K562 (cell line): ENCODE data around the gene PLEKHH3. TPM values are rescaled to one million over a fixed set of nuclear protein-coding genes. Genes with fewer than 3 reads are reported as not detected.

Experiments used
- ATAC-seq: fragments of 200-7000 bp; cut with Tn5 transposase; 3 replicates; pipeline ENCODE4 v1.9.1; 2020; ENCODE audit warnings: moderate library complexity
- BruUV-seq: library from RNA; stranded (reverse); fragments of 400-500 nt; replicated peaks from 2 replicates; lab custom pipeline; 2021; lab: Mats Ljungman, UMichigan
- CTCF ChIA-PET: fragments of 300-600 bp; formaldehyde crosslinking; extraction: SDS; loops from one replicate; lab custom pipeline; 2021; ENCODE audit warnings: low intra/inter-chr PET ratio; lab: Yijun Ruan, JAX
- POLR2A ChIA-PET: fragments of 300-600, 350-650 bp; sonication (Branson Sonifier 250); formaldehyde crosslinking; extraction: SDS; loops from one replicate; lab custom pipeline; 2021; ENCODE audit warnings: antibody characterized with exemption, inconsistent platforms; lab: Yijun Ruan, JAX
- DNase-seq, 4 experiments: peaks; one replicate each; pipeline versions ENCODE4 v3.0.0 to v3.0.0-alpha.2; 2011 to 2018; ENCODE audit warnings: low spot score in 3 of 4, mixed read lengths in 3 of 4; ENCODE audit errors: extremely low read depth in 1 of 4
- FAIRE-seq: peaks from 2 replicates; lab custom pipeline; 2011; peaks lifted over from hg19 to GRCh38; lab: Jason Lieb, UNC
- H2AFZ ChIP-seq: 2 replicates; pipeline ENCODE4 v1.6.0; 2011; ENCODE audit warnings: low read depth, low read length, control low read depth, inconsistent platforms
- H3K27ac ChIP-seq: fragments of 200-600 bp; 3 replicates; pipeline ENCODE4 v1.8.0; 2011; ENCODE audit warnings: low read depth, mild to moderate bottlenecking, control low read depth, inconsistent platforms, low read length, moderate library complexity, mixed read lengths; ENCODE audit errors: extremely low read depth
- H3K27me3 ChIP-seq, 2 experiments: fragments of 300-600 bp in 1 of 2; 2 replicates in 1 of 2; 3 replicates in 1 of 2; pipeline versions ENCODE4 v1.6.0 to v1.8.0; 2011; ENCODE audit warnings: inconsistent platforms in 2 of 2, low read length in 2 of 2, mild to moderate bottlenecking in 1 of 2, mixed read lengths in 1 of 2, moderate library complexity in 1 of 2; ENCODE audit not compliant: control insufficient read depth in 2 of 2, insufficient read depth in 2 of 2
- H3K36me3 ChIP-seq: fragments of 300-600 bp; 3 replicates; pipeline ENCODE4 v1.8.0; 2011; ENCODE audit warnings: mild to moderate bottlenecking, low read length, inconsistent platforms; ENCODE audit not compliant: control insufficient read depth, insufficient read depth
- H3K4me1 ChIP-seq, 2 experiments: fragments of 200-600 bp in 1 of 2; replicated peaks in 1 of 2; 2 replicates in 1 of 2; 3 replicates in 1 of 2; pipeline versions ENCODE4 v1.5.1 to v1.8.0; 2011; ENCODE audit warnings: inconsistent platforms in 2 of 2, low read length in 2 of 2, mild to moderate bottlenecking in 1 of 2, mixed read lengths in 1 of 2, moderate library complexity in 1 of 2; ENCODE audit not compliant: control insufficient read depth in 2 of 2, insufficient read depth in 2 of 2
- H3K4me2 ChIP-seq: 2 replicates; pipeline ENCODE4 v1.6.1; 2011; ENCODE audit warnings: low read length, control low read depth, inconsistent platforms, mixed read lengths; ENCODE audit not compliant: insufficient read depth
- H3K4me3 ChIP-seq: fragments of 200-600 bp; sonication (generic), shearing (Covaris generic); 2 replicates; pipeline ENCODE4 v1.5.1; 2016; ENCODE audit warnings: control low read depth, inconsistent platforms
- H3K79me2 ChIP-seq: fragments of 200-600 bp; 3 replicates; pipeline ENCODE4 v1.8.0; 2011; ENCODE audit warnings: low read length, inconsistent platforms; ENCODE audit not compliant: control insufficient read depth, insufficient read depth
- H3K9ac ChIP-seq, 2 experiments: 2 replicates each; pipeline versions ENCODE4 v1.6.0 to v1.6.1; 2011; ENCODE audit warnings: low read depth in 2 of 2, low read length in 2 of 2, control low read depth in 1 of 2, inconsistent platforms in 1 of 2, mild to moderate bottlenecking in 1 of 2, mixed read lengths in 1 of 2; ENCODE audit not compliant: insufficient read depth in 1 of 2
- H3K9me1 ChIP-seq: one replicate; pipeline ENCODE4 v1.6.0; 2011; ENCODE audit warnings: inconsistent platforms, mild to moderate bottlenecking, low read length, moderate library complexity; ENCODE audit not compliant: control insufficient read depth, insufficient read depth
- H3K9me3 ChIP-seq: replicated peaks from 2 replicates; pipeline ENCODE4 v1.5.1; 2011; ENCODE audit warnings: low read depth, low read length, inconsistent platforms; ENCODE audit not compliant: control insufficient read depth, insufficient read depth
- H4K20me1 ChIP-seq: replicated peaks from 2 replicates; pipeline ENCODE4 v1.6.1; 2011; ENCODE audit warnings: low read length, inconsistent platforms, mixed read lengths; ENCODE audit not compliant: control insufficient read depth, insufficient read depth
- E2F6 ChIP-seq, 2 experiments: IDR thresholded peaks; 2 replicates each; pipeline ENCODE4 v1.6.1; 2011; ENCODE audit warnings: borderline replicate concordance in 1 of 2, control low read depth in 1 of 2, low read depth in 1 of 2, low read length in 1 of 2, mild to moderate bottlenecking in 1 of 2, mixed read lengths in 1 of 2, moderate library complexity in 1 of 2; ENCODE audit not compliant: insufficient read depth in 1 of 2, insufficient read length in 1 of 2, poor library complexity in 1 of 2, severe bottlenecking in 1 of 2; ENCODE audit errors: extremely low read depth in 1 of 2
- THRAP3 ChIP-seq: fragments of 450-650 bp; IDR thresholded peaks from 2 replicates; pipeline ENCODE4 v1.6.1; 2016; ENCODE audit warnings: mild to moderate bottlenecking, inconsistent platforms, borderline replicate concordance
- WGBS: fragments of 100-300 bp; shearing (Covaris generic); methylation state at CpG from one replicate; pipeline ENCODE4 v1.1.6; 2016; ENCODE audit warnings: low coverage, mixed read lengths; ENCODE audit not compliant: insufficient coverage; ENCODE audit errors: missing lambda C conversion rate; 5-methylcytosine and 5-hydroxymethylcytosine counted together
- in situ Hi-C: fragments of 300-500 bp; cut with MboI; formaldehyde crosslinking; loops from 4 replicates; pipeline ENCODE4 v1.15.0; 2018; ENCODE audit warnings: inconsistent platforms, mixed read lengths
- intact Hi-C: fragments of 100-400 bp; cut with micrococcal nuclease; formaldehyde crosslinking; loops from 2 replicates; pipeline ENCODE4 v1.14.2; 2022
- polyA plus RNA-seq, 8 experiments: library from polyadenylated mRNA; depleted of rRNA in 4 of 8; stranded (reverse) in 5 of 8; unstranded in 3 of 8; fragments of >200 nt; fragmentation: Nextera tagmentation in 2 of 8; fragmentation: Illumina TruSeq in 1 of 8; extraction: Ambion mirVana in 2 of 8; extraction: Trizol in 1 of 8; gene quantifications; 2 replicates each; pipeline versions ENCODE4 v1.2.1 to v1.2.3, GENCODE V29; 2011 to 2014; ENCODE audit warnings: inconsistent platforms in 1 of 8, missing spikeins in 1 of 8
- total RNA-seq, 7 experiments: library from RNA; depleted of rRNA in 6 of 7; stranded (reverse); fragments of >200 nt in 6 of 7; fragmentation: Illumina TruSeq in 2 of 7; extraction: Trizol in 2 of 7; gene quantifications; 2 replicates each; pipeline versions ENCODE4 v1.2.1 to v1.2.3, GENCODE V29; 2011 to 2021; ENCODE audit warnings: low replicate concordance in 1 of 7

The PLEKHH3 gene
- total and polyA plus RNA-seq, 9 of the 15 experiments (the other 6 are each of a cell fraction or from before 2014, with no cell fraction given): 0.58 to 34.5 (median 5.0) TPM

DNA sequence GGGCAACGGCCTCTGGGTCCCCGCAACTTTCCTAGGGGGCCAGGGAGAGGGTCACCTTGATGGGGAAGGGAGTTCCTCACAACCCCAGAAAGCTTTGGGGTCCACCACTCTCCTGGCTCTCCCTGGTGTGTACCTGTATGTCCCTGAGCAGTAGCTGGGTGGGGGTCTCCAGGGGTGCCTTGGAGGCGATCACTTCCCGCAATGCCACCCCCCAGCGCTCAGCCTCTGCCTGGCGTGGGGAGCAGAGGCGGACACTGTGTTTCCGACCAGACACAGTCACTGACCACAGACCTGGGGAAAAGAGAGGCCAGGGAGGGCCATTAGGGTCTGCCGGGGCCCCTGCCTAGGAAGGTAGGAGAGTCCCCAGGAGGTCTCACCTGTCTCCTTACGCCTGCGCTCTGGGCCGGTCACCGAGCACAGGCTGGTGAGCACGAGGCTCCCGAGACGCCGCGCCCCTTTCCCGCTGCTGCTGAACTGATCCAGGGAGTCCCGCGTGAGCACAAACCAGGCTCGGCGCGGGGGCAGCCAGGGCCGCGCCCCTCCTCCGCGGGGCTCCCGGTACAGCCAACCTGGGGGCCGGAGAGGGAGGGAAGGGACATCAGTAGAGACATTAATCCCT, 3.4 kb downstream of the PLEKHH3 start:
- no peak overlapping the region for H2AFZ ChIP-seq
- CTCF ChIA-PET: no interaction called here
- TF ChIP-seq THRAP3: no peak
- peak in 1 of 2 experiments; percentile 47 for TF ChIP-seq E2F6 (IDR thresholded peaks at IDR 0.05; ENCODE audit: borderline replicate concordance in 1 of 2, extremely low read depth in 1 of 2, insufficient read depth in 1 of 2, insufficient read length in 1 of 2, low read depth in 1 of 2, low read length in 1 of 2, poor library complexity in 1 of 2, severe bottlenecking in 1 of 2)
- no peaks in the 10 kb centered on the region for H3K9me3 ChIP-seq
- H3K36me3 ChIP-seq: peaks cover 52% of the 10 kb centered on the region; the same call in 2 of the 3 replicates
- peak overlapping the region in 1 of 2 experiments; percentile 15; a peak in 1 of 4 replicates for H3K9ac ChIP-seq
- intact Hi-C loops: no loop called here
- peak in 2 of 4 experiments; percentile 51 to 62 for DNase-seq
- no peak overlapping the region for H3K4me3 ChIP-seq
- 87% methylated on average over 21 of the region's 30 CpGs for WGBS
- H3K4me1 ChIP-seq: peaks cover 20 to 68% of the 10 kb centered on the region in 2 experiments
- H4K20me1 ChIP-seq: peaks cover 5% of the 10 kb centered on the region
- POLR2A ChIA-PET: interaction anchor here (0.6 kb wide), 2 partner anchors 9 to 136 kb away, joined by 3 to 4 read pairs; no protein-coding TSS in a partner anchor
- H3K27me3 ChIP-seq: no peaks in the 10 kb centered on the region
- no peak for FAIRE-seq
- no peak overlapping the region for H3K27ac ChIP-seq
- ATAC-seq: no peak
- H3K4me2 ChIP-seq: no peak overlapping the region
- BruUV-seq: no TSS peak
- peaks cover 31% of the 10 kb centered on the region for H3K79me2 ChIP-seq
- H3K9me1 ChIP-seq: no peaks in the 10 kb centered on the region
- in situ Hi-C loops: no loop called here
